Endothelial cell of umbilical vein (primary cell): ENCODE results near the gene DENND1A. TPM values are rescaled to one million over a fixed set of nuclear protein-coding genes. Genes with fewer than 3 reads are reported as not detected.

ENCODE experiments used
- BruUV-seq: library from RNA; stranded (reverse); fragments of 400-500 nt; replicated peaks from 2 replicates; lab custom pipeline; 2021; lab: Mats Ljungman, UMichigan
- CTCF ChIA-PET: fragments of 300-600, 350-600 bp; sonication (Branson Sonifier 250); formaldehyde crosslinking; loops from one replicate; lab custom pipeline; 2021; ENCODE audit warnings: antibody characterized with exemption, inconsistent platforms; lab: Charles Lee
- POLR2A ChIA-PET: fragments of 300-600, 350-600 bp; sonication (Branson Sonifier 250); formaldehyde crosslinking; loops from one replicate; lab custom pipeline; 2021; ENCODE audit warnings: antibody characterized with exemption, inconsistent platforms; lab: Charles Lee
- DNase-seq: peaks from one replicate; pipeline ENCODE4 v3.0.0-alpha.2; 2011; ENCODE audit warnings: low read depth, low spot score
- FAIRE-seq: peaks from 2 replicates; lab custom pipeline; 2011; peaks lifted over from hg19 to GRCh38; lab: Jason Lieb, UNC
- H2AFZ ChIP-seq: 2 replicates; pipeline ENCODE4 v1.6.0; 2012; ENCODE audit warnings: low read depth, low read length, control low read depth, inconsistent platforms
- H3K27ac ChIP-seq: 2 replicates; pipeline ENCODE4 v1.5.1; 2011; ENCODE audit warnings: low read depth, mild to moderate bottlenecking, control low read depth, low read length, moderate library complexity; ENCODE audit not compliant: insufficient read depth
- H3K27me3 ChIP-seq, 2 experiments: 2 replicates each; pipeline versions ENCODE4 v1.6.0 to v1.6.1; 2011; ENCODE audit warnings: low read length in 2 of 2, mixed read lengths in 1 of 2; ENCODE audit not compliant: control insufficient read depth in 2 of 2, insufficient read depth in 2 of 2
- H3K36me3 ChIP-seq, 2 experiments: 2 replicates in 1 of 2; 3 replicates in 1 of 2; pipeline ENCODE4 v1.5.1; 2011; ENCODE audit warnings: low read length in 2 of 2, mild to moderate bottlenecking in 1 of 2, moderate library complexity in 1 of 2; ENCODE audit not compliant: control insufficient read depth in 2 of 2, insufficient read depth in 2 of 2; ENCODE audit errors: extremely low read depth in 1 of 2
- H3K4me1 ChIP-seq: 3 replicates; pipeline ENCODE4 v1.5.1; 2011; ENCODE audit warnings: mild to moderate bottlenecking, low read length; ENCODE audit not compliant: control insufficient read depth, insufficient read depth; ENCODE audit errors: extremely low read depth
- H3K4me2 ChIP-seq: 2 replicates; pipeline ENCODE4 v1.6.1; 2011; ENCODE audit warnings: low read length, control low read depth, mixed read lengths; ENCODE audit not compliant: insufficient read depth
- H3K4me3 ChIP-seq, 3 experiments: fragments of 200-600 bp in 1 of 3; sonication (generic), shearing (Covaris generic) in 1 of 3; replicated peaks in 1 of 3; 2 replicates each; pipeline ENCODE4 v1.5.1; 2011 to 2016; ENCODE audit warnings: control low read depth in 3 of 3, low read length in 3 of 3, mild to moderate bottlenecking in 2 of 3, inconsistent platforms in 1 of 3, low read depth in 1 of 3, moderate library complexity in 1 of 3; ENCODE audit not compliant: insufficient read depth in 1 of 3
- H3K79me2 ChIP-seq: 2 replicates; pipeline ENCODE4 v1.6.0; 2012; ENCODE audit warnings: low read length, inconsistent platforms; ENCODE audit not compliant: control insufficient read depth, insufficient read depth
- H3K9ac ChIP-seq: replicated peaks from 2 replicates; pipeline ENCODE3; 2011; ENCODE audit warnings: low read length, control low read depth; ENCODE audit not compliant: insufficient read depth; ENCODE audit errors: extremely low read depth
- H3K9me1 ChIP-seq: replicated peaks from 3 replicates; pipeline ENCODE4 v1.6.0; 2011; ENCODE audit warnings: mild to moderate bottlenecking, low read length; ENCODE audit not compliant: control insufficient read depth, insufficient read depth; ENCODE audit errors: extremely low read depth
- H3K9me3 ChIP-seq: replicated peaks from 2 replicates; pipeline ENCODE4 v1.5.1; 2012; ENCODE audit warnings: low read length, inconsistent platforms; ENCODE audit not compliant: control insufficient read depth, insufficient read depth
- H4K20me1 ChIP-seq: replicated peaks from 2 replicates; pipeline ENCODE3; 2011; ENCODE audit warnings: mild to moderate bottlenecking, low read length; ENCODE audit not compliant: control insufficient read depth, insufficient read depth; ENCODE audit errors: extremely low read depth
- JUN ChIP-seq: IDR thresholded peaks from 2 replicates; pipeline ENCODE4 v1.6.1; 2011; ENCODE audit warnings: borderline replicate concordance, low read depth; ENCODE audit not compliant: insufficient read length, insufficient read depth
- dilution Hi-C: fragments of 300-500 bp; cut with MboI; formaldehyde crosslinking; loops from one replicate; pipeline ENCODE4 v1.15.0; 2019; ENCODE audit warnings: low sequenced_read_pairs; ENCODE audit not compliant: extremely low pct_ligation_motif_present
- intact Hi-C: fragments of 100-400 bp; cut with micrococcal nuclease; formaldehyde crosslinking; loops from one replicate; pipeline ENCODE4 v1.10.0; 2022
- polyA plus RNA-seq, 4 experiments: library from polyadenylated mRNA; depleted of rRNA in 3 of 4; stranded (reverse) in 3 of 4; unstranded in 1 of 4; fragments of >200 nt; gene quantifications; 2 replicates each; pipeline versions ENCODE4 v1.2.1 to v1.2.3, GENCODE V29; 2011 to 2012; ENCODE audit warnings: missing spikeins in 1 of 4
- total RNA-seq: library from RNA; stranded (reverse); gene quantifications from 2 replicates; pipeline ENCODE4 v1.2.3, GENCODE V29; 2021
- TF ChIP-seq, protein P1 (sequence below), 2 donors: IDR thresholded peaks; 1 replicate in 1 of 2; 2 replicates in 1 of 2; pipeline ENCODE4 v1.5.1; 2011; ENCODE audit warnings: low read length in 2 of 2, mild to moderate bottlenecking in 2 of 2, moderate library complexity in 2 of 2, control low read depth in 1 of 2, inconsistent platforms in 1 of 2, low read depth in 1 of 2; ENCODE audit not compliant: insufficient read depth in 1 of 2; ENCODE audit errors: extremely low read depth in 1 of 2

Gene DENND1A
- total and polyA plus RNA-seq, 2 donors (not counting 3 experiments of a cell fraction or from before 2014, with no cell fraction given) = 18.5 to 24.5 TPM

DNA sequence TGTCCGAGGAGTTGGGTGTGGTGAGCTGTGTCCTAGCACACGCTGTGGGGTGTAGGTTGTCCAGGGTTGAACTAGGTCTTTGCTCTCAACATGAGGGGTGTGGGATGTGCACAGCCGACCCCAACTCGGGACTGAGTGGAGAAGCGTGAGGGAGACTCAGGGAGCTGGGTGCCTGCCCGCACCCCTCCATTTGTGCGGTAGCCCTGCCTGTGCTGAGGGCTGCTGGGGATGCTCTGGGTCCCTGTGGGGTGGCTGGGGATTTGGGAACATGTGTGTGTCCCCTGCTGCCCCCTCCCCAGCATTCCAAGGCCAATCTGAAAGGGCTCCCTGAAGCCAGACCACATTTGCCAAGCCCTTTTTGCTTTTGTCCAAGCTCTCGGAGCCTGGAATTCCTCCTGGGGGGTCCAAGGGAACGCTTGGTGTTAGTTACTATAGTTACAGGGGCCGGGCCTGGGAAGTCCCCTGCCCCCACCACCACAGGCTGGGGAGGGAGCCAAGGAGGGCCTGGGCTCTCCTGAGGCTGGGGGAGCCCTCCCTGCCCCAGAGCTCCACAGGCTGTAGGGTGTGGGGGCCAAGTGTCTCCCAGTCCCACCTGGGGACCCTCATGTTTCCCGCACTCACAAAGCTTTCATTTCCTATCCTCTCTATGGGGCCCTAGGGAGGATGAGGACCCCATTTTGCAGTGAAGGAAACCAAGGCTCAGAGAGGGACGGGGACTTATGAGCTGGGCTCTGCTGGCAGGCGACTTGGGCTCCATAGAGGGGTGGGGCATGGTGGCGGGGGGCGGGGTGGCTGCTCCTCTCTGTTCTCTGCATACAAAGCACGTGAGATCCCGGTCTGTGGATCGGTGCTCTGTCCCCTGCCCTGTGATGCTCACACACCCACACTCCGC lies 572.8 kb downstream of the DENND1A start:
- no peak overlapping the region for H3K9ac ChIP-seq
- no peak for DNase-seq
- H3K79me2 ChIP-seq = no peaks in the 10 kb centered on the region
- peaks cover 0 to 2% of the 10 kb centered on the region in 2 experiments for H3K27me3 ChIP-seq
- H3K9me3 ChIP-seq = no peaks in the 10 kb centered on the region
- dilution Hi-C loops (no loop called here), intact Hi-C loops (no loop called here)
- FAIRE-seq = no peak
- ChIA-PET POLR2A (no interaction called here), CTCF (interaction anchor here (0.6 to 4.7 kb wide), 4 partner anchors 11 to 102 kb away, joined by 3 to 117 read pairs (median 4); no protein-coding TSS in a partner anchor)
- no peak overlapping the region for H3K4me3 ChIP-seq
- BruUV-seq = no TSS peak
- H3K4me1 ChIP-seq = no peaks in the 10 kb centered on the region
- H3K27ac ChIP-seq = no peak overlapping the region
- no peak for TF ChIP-seq JUN
- TF ChIP-seq, protein P1, sequence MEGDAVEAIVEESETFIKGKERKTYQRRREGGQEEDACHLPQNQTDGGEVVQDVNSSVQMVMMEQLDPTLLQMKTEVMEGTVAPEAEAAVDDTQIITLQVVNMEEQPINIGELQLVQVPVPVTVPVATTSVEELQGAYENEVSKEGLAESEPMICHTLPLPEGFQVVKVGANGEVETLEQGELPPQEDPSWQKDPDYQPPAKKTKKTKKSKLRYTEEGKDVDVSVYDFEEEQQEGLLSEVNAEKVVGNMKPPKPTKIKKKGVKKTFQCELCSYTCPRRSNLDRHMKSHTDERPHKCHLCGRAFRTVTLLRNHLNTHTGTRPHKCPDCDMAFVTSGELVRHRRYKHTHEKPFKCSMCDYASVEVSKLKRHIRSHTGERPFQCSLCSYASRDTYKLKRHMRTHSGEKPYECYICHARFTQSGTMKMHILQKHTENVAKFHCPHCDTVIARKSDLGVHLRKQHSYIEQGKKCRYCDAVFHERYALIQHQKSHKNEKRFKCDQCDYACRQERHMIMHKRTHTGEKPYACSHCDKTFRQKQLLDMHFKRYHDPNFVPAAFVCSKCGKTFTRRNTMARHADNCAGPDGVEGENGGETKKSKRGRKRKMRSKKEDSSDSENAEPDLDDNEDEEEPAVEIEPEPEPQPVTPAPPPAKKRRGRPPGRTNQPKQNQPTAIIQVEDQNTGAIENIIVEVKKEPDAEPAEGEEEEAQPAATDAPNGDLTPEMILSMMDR (IDR thresholded peaks at IDR 0.05; ENCODE audit: extremely low read depth in 1 of 2, insufficient read depth in 1 of 2, low read depth in 1 of 2, low read length in 2 of 2) = no peak
- H4K20me1 ChIP-seq = no peaks in the 10 kb centered on the region
- no peaks in the 10 kb centered on the region for H3K9me1 ChIP-seq
- H3K36me3 ChIP-seq = no peaks in the 10 kb centered on the region
- no peak overlapping the region for H3K4me2 ChIP-seq
- no peak overlapping the region for H2AFZ ChIP-seq
